ENCODE data around the gene IRAK1BP1.

GRCh38 chr6:78844899-78845298 lies 22.5 kb upstream of the IRAK1BP1 start:
- TF ChIP-seq CTCF (IDR thresholded peaks at IDR 0.05; ENCODE audit: low read depth, low read length), result no peak
- no peak for TF ChIP-seq EZH2phosphoT487 (IDR thresholded peaks at IDR 0.05; ENCODE audit: low read depth)

Measured in OCI-LY3 (cell line).